HEK293 (cell line): ENCODE measurements around the gene RGS7.

Experiments
- CTCF ChIA-PET: fragments of 350-600 bp; formaldehyde crosslinking; extraction: SDS; loops from one replicate; lab custom pipeline; 2021; ENCODE audit warnings: antibody characterized with exemption; lab: Yijun Ruan, JAX
- POLR2A ChIA-PET: fragments of 300-600 bp; formaldehyde crosslinking; extraction: SDS; loops from one replicate; lab custom pipeline; 2020; ENCODE audit warnings: antibody characterized with exemption, inconsistent platforms; lab: Yijun Ruan, JAX
- H3K27ac ChIP-seq: fragments of 200-500 bp; sonication (Bioruptor generic); 2 replicates; pipeline ENCODE4 v1.5.1; 2014; ENCODE audit warnings: low read depth, low read length, control low read depth, inconsistent platforms; ENCODE audit errors: extremely low read depth
- H3K36me3 ChIP-seq, 2 experiments: fragments of 200-500 bp in 1 of 2; sonication (Bioruptor generic) in 1 of 2; 1 replicate in 1 of 2; 2 replicates in 1 of 2; pipeline ENCODE4 v1.5.1; 2014 to 2017; ENCODE audit warnings: inconsistent platforms in 2 of 2, low read length in 2 of 2; ENCODE audit not compliant: control insufficient read depth in 2 of 2, insufficient read depth in 1 of 2
- H3K4me1 ChIP-seq: fragments of 200-500 bp; sonication (Bioruptor generic); 2 replicates; pipeline ENCODE4 v1.5.1; 2014; ENCODE audit warnings: mild to moderate bottlenecking, low read length, inconsistent platforms; ENCODE audit not compliant: control insufficient read depth, insufficient read depth
- H3K4me3 ChIP-seq: 2 replicates; pipeline ENCODE4 v1.5.1; 2011; ENCODE audit warnings: low read depth, mild to moderate bottlenecking, control low read depth, low read length, moderate library complexity
- H3K9me3 ChIP-seq: fragments of 200-500 bp; sonication (Bioruptor generic); 2 replicates; pipeline ENCODE4 v1.5.1; 2014; ENCODE audit warnings: low read depth, low read length, inconsistent platforms; ENCODE audit not compliant: control insufficient read depth, insufficient read depth
- SCRT2 ChIP-seq: fragments of 450-650 bp; formaldehyde crosslinking; IDR thresholded peaks from 2 replicates; pipeline ENCODE4 v1.5.1; 2016; ENCODE audit warnings: missing biosample characterization, missing genetic modification characterization
- WT1 ChIP-seq: fragments of 450-650 bp; formaldehyde crosslinking; IDR thresholded peaks from 2 replicates; pipeline ENCODE4 v1.5.1; 2016; ENCODE audit warnings: missing biosample characterization, missing genetic modification characterization
- ZIC2 ChIP-seq: fragments of 450-650 bp; formaldehyde crosslinking; IDR thresholded peaks from 2 replicates; pipeline ENCODE4 v1.5.1; 2016; ENCODE audit warnings: missing biosample characterization, missing genetic modification characterization
- ZNF133 ChIP-seq: fragments of 450-650 bp; formaldehyde crosslinking; IDR thresholded peaks from 2 replicates; pipeline ENCODE4 v1.5.1; 2016; ENCODE audit warnings: missing biosample characterization, missing genetic modification characterization
- ZNF157 ChIP-seq: fragments of 450-650 bp; formaldehyde crosslinking; IDR thresholded peaks from 2 replicates; pipeline ENCODE4 v1.5.1; 2016; ENCODE audit warnings: missing biosample characterization, missing genetic modification characterization
- ZNF2 ChIP-seq: fragments of 450-650 bp; formaldehyde crosslinking; IDR thresholded peaks from 2 replicates; pipeline ENCODE4 v1.5.1; 2016; ENCODE audit warnings: missing biosample characterization, missing genetic modification characterization
- ZNF621 ChIP-seq: fragments of 450-650 bp; formaldehyde crosslinking; IDR thresholded peaks from 2 replicates; pipeline ENCODE4 v1.5.1; 2017; ENCODE audit warnings: missing biosample characterization, missing genetic modification characterization
- TF ChIP-seq, protein P1 (sequence below): fragments of 450-650 bp; formaldehyde crosslinking; IDR thresholded peaks from 2 replicates; pipeline ENCODE4 v1.5.1; 2016; ENCODE audit warnings: missing biosample characterization, missing genetic modification characterization
- TF ChIP-seq, protein P2 (sequence below): fragments of 450-650 bp; formaldehyde crosslinking; IDR thresholded peaks from 2 replicates; pipeline ENCODE4 v1.5.1; 2016; ENCODE audit warnings: missing biosample characterization, missing genetic modification characterization
- TF ChIP-seq, protein P3 (sequence below): fragments of 450-650 bp; formaldehyde crosslinking; IDR thresholded peaks from 2 replicates; pipeline ENCODE4 v1.5.1; 2016; ENCODE audit warnings: missing biosample characterization, missing genetic modification characterization, low read depth
- TF ChIP-seq, protein P4 (sequence below): fragments of 450-650 bp; formaldehyde crosslinking; conservative IDR thresholded peaks from 2 replicates; pipeline ENCODE4 v1.5.1; 2016; ENCODE audit warnings: low read depth, missing biosample characterization, missing genetic modification characterization

Gene RGS7

DNA sequence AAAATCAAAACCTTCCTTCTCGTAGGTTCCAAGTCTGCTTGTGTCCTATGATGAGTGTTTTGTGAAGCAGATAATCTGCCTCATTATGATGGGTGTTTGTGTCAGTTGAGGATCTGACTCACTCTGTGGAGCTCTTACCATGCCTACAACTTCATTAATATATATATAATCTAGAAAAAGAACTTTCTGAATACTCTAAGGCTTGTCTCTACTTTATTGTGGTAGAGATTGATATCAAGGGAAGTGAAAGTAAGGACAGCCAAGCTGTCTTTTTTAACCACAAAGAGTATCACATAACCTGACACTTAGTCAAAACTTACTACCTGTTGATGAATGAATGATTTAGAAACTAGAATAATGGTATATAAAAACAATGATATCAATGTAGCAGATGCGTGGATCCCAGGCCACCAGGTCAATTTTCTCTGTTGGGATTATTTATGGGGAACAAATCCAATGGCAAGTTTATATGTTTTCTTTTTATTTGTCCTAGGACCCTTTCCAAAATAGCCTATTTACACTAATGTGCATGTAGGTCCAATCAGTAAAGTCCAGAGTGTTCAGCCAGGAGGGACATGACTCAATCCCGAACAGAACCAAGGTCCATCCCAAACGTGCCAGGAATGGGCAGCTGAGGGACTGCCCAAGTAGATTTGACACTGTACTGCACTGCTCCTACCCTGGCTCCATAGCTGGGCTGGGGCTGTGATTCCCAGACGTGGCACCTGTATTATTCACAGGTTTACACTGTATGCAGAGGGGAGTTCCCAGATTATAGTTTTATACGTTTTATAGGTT lies 562.8 kb downstream of the RGS7 start:
- H3K4me1 ChIP-seq: no peaks in the 10 kb centered on the region
- POLR2A ChIA-PET: no interaction called here
- H3K9me3 ChIP-seq: no peaks in the 10 kb centered on the region
- H3K36me3 ChIP-seq: no peaks in the 10 kb centered on the region
- TF ChIP-seq, protein P1, sequence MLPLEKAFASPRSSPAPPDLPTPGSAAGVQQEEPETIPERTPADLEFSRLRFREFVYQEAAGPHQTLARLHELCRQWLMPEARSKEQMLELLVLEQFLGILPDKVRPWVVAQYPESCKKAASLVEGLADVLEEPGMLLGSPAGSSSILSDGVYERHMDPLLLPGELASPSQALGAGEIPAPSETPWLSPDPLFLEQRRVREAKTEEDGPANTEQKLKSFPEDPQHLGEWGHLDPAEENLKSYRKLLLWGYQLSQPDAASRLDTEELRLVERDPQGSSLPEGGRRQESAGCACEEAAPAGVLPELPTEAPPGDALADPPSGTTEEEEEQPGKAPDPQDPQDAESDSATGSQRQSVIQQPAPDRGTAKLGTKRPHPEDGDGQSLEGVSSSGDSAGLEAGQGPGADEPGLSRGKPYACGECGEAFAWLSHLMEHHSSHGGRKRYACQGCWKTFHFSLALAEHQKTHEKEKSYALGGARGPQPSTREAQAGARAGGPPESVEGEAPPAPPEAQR (tag by site-specific recombination): no peak
- TF ChIP-seq SCRT2 (tag by site-specific recombination): peak; percentile 14; the same call in 1 of the 2 replicates
- TF ChIP-seq, all 188 proteins: peak for 1
- H3K4me3 ChIP-seq: no peak overlapping the region
- no peak overlapping the region for H3K27ac ChIP-seq
- CTCF ChIA-PET: interaction anchor here (0.6 kb wide), 1 partner anchor 29 kb away, joined by 3 read pairs; no protein-coding TSS in a partner anchor

DNA sequence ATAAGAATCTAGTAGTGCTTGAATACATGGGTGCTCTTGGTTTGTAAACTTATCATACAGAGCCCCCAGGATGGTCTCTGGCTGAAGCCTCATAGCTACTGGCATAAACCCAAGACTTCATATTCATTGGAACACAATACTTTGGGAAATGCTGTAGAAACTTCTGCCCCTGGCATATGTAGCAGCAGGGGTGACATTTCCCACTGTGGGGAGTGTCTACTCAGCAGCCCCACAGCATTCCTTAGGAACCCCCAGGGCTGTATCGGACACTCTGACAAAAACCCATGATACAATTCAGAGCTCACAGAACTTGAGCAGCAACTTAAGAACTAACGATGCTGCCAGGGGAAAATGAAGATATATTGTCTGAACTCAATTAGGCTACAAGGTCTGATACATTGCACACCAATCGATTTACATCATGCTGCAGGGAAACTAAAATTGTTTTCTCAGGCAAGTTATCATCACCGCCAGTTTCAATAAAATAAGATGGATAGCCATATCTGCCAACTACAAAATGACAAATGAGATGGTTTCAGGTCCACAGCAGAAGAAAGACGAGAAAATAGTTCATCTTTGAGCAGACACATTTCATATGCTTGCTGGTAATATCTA lies 564.0 kb downstream of the RGS7 start:
- H3K36me3 ChIP-seq: no peaks in the 10 kb centered on the region
- ChIA-PET CTCF (interaction anchor here (1.4 kb wide), 1 partner anchor 61 kb away, joined by 4 read pairs; no protein-coding TSS in a partner anchor), POLR2A (no interaction called here)
- no peaks in the 10 kb centered on the region for H3K9me3 ChIP-seq
- H3K4me1 ChIP-seq: no peaks in the 10 kb centered on the region
- TF ChIP-seq ZIC2 (tag by site-specific recombination) (peak; percentile 76), WT1 (tag by site-specific recombination) (no peak), ZNF2 (tag by site-specific recombination) (no peak)
- H3K27ac ChIP-seq: no peak overlapping the region
- H3K4me3 ChIP-seq: no peak overlapping the region

DNA sequence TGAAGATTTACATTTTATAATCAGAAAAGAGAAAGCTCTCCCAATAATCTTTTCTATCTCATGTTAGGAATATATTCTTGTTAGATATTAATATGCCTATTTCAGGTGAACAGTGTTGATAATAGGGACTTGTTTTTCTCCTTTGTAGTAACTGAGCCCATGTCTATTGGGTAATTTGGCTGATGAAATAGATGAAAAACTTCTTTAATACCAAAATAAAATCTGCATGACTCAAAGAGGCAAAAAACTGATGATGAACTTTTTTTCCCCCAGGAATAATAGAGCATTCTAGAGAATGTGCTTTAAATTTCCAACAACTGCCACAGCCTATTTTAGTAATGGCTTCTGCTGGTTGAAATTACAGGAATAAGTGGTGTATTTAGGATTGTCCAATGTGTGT lies 566.1 kb downstream of the RGS7 start:
- H3K27ac ChIP-seq: no peak overlapping the region
- ChIA-PET CTCF (no interaction called here), POLR2A (no interaction called here)
- H3K36me3 ChIP-seq: no peaks in the 10 kb centered on the region
- H3K4me1 ChIP-seq: peaks cover 9% of the 10 kb centered on the region; the same call in 1 of the 2 replicates
- no peak overlapping the region for H3K4me3 ChIP-seq
- peak; percentile 66; the same call in 1 of the 2 replicates for TF ChIP-seq ZNF133 (tag by site-specific recombination)
- TF ChIP-seq, protein P2, sequence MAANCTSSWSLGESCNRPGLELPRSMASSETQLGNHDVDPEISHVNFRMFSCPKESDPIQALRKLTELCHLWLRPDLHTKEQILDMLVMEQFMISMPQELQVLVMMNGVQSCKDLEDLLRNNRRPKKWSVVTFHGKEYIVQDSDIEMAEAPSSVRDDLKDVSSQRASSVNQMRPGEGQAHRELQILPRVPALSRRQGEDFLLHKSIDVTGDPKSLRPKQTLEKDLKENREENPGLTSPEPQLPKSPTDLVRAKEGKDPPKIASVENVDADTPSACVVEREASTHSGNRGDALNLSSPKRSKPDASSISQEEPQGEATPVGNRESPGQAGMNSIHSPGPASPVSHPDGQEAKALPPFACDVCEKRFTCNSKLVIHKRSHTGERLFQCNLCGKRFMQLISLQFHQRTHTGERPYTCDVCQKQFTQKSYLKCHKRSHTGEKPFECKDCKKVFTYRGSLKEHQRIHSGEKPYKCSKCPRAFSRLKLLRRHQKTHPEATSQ (tag by site-specific recombination): no peak
- H3K9me3 ChIP-seq: no peaks in the 10 kb centered on the region

DNA sequence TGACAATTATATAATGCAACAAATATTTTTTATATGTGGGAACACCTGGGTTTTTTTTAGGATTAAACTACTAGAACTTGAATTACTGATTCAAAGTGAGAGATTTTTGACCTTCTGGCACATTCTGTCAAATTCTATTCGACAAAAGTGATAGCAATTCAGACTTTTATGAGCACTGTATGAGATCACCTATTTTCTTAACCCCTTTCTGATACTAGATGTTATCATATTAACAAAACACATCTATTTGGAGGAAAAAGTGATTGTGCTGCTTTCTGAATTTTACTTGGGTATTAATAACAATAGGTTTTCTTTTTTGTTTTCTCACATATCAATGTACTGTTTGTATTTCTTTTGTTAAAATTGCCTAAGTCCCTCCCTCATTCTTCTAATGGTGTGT lies 570.1 kb downstream of the RGS7 start:
- POLR2A ChIA-PET: no interaction called here
- Histone ChIP-seq H3K36me3 (no peaks in the 10 kb centered on the region), H3K9me3 (no peaks in the 10 kb centered on the region), H3K4me3 (no peak overlapping the region), H3K4me1 (peaks cover 16% of the 10 kb centered on the region; the same call in 1 of the 2 replicates), H3K27ac (no peak overlapping the region)
- CTCF ChIA-PET: interaction anchor here (0.7 to 1.4 kb wide), 2 partner anchors 54 to 782 kb away, joined by 3 to 4 read pairs; no protein-coding TSS in a partner anchor
- TF ChIP-seq, protein P3, sequence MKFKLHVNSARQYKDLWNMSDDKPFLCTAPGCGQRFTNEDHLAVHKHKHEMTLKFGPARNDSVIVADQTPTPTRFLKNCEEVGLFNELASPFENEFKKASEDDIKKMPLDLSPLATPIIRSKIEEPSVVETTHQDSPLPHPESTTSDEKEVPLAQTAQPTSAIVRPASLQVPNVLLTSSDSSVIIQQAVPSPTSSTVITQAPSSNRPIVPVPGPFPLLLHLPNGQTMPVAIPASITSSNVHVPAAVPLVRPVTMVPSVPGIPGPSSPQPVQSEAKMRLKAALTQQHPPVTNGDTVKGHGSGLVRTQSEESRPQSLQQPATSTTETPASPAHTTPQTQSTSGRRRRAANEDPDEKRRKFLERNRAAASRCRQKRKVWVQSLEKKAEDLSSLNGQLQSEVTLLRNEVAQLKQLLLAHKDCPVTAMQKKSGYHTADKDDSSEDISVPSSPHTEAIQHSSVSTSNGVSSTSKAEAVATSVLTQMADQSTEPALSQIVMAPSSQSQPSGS (tag by site-specific recombination): peak; percentile 70
- TF ChIP-seq, protein P4, sequence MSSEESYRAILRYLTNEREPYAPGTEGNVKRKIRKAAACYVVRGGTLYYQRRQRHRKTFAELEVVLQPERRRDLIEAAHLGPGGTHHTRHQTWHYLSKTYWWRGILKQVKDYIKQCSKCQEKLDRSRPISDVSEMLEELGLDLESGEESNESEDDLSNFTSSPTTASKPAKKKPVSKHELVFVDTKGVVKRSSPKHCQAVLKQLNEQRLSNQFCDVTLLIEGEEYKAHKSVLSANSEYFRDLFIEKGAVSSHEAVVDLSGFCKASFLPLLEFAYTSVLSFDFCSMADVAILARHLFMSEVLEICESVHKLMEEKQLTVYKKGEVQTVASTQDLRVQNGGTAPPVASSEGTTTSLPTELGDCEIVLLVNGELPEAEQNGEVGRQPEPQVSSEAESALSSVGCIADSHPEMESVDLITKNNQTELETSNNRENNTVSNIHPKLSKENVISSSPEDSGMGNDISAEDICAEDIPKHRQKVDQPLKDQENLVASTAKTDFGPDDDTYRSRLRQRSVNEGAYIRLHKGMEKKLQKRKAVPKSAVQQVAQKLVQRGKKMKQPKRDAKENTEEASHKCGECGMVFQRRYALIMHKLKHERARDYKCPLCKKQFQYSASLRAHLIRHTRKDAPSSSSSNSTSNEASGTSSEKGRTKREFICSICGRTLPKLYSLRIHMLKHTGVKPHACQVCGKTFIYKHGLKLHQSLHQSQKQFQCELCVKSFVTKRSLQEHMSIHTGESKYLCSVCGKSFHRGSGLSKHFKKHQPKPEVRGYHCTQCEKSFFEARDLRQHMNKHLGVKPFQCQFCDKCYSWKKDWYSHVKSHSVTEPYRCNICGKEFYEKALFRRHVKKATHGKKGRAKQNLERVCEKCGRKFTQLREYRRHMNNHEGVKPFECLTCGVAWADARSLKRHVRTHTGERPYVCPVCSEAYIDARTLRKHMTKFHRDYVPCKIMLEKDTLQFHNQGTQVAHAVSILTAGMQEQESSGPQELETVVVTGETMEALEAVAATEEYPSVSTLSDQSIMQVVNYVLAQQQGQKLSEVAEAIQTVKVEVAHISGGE (tag by site-specific recombination): no peak
- no peak for TF ChIP-seq ZNF621 (tag by site-specific recombination)
- no peak for TF ChIP-seq ZNF157 (tag by site-specific recombination)
